GM13976 (cell line): ENCODE results near the gene APRT.

Experiments used
- DNase-seq: peaks from one replicate; pipeline ENCODE4 v3.0.0; 2012; ENCODE audit warnings: low spot score
- in situ Hi-C: fragments of 300-500 bp; cut with MboI; formaldehyde crosslinking; loops from one replicate; pipeline ENCODE4 v1.12.0; 2022; ENCODE audit warnings: low sequenced_read_pairs, mixed read lengths, inconsistent platforms; ENCODE audit not compliant: unreplicated experiment
- TF ChIP-seq, protein P1 (sequence below): IDR thresholded peaks from 2 replicates; pipeline ENCODE4 v1.5.1; 2012; ENCODE audit warnings: borderline replicate concordance, mild to moderate bottlenecking; ENCODE audit not compliant: insufficient read depth; ENCODE audit errors: extremely low read depth, missing control alignments, control extremely low read depth

APRT gene

GRCh38 chr16:88838566-88838965 is 26.8 kb upstream of the APRT start:
- no peak for DNase-seq
- in situ Hi-C loops, result no loop called here
- TF ChIP-seq, protein P1, sequence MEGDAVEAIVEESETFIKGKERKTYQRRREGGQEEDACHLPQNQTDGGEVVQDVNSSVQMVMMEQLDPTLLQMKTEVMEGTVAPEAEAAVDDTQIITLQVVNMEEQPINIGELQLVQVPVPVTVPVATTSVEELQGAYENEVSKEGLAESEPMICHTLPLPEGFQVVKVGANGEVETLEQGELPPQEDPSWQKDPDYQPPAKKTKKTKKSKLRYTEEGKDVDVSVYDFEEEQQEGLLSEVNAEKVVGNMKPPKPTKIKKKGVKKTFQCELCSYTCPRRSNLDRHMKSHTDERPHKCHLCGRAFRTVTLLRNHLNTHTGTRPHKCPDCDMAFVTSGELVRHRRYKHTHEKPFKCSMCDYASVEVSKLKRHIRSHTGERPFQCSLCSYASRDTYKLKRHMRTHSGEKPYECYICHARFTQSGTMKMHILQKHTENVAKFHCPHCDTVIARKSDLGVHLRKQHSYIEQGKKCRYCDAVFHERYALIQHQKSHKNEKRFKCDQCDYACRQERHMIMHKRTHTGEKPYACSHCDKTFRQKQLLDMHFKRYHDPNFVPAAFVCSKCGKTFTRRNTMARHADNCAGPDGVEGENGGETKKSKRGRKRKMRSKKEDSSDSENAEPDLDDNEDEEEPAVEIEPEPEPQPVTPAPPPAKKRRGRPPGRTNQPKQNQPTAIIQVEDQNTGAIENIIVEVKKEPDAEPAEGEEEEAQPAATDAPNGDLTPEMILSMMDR, result no peak

GRCh38 chr16:88837806-88838205 is 26.1 kb upstream of the APRT start:
- DNase-seq, result no peak
- TF ChIP-seq, protein P1, result no peak
- in situ Hi-C loops, result no loop called here

DNA sequence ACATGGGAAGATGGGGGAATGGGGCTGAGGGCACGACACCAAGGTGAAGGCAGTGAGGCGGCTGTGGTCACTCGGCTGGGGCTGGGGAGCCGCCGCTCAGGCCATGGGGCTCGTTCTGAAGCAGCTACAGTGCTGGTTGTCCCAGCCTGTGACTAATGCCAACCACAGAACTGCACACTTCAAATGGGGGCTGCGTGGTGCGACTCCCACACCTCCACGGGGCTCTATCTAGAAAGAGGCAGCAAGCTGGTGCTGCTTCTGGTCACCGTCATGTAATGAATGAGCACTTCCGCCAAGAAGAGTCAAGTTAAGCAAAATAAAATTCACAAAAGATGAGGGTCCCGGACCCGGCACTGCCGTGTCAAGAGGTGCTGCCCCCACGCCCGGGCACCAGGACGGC is 25.1 kb upstream of the APRT start:
- TF ChIP-seq, protein P1, result no peak
- in situ Hi-C loops, result no loop called here
- DNase-seq, result no peak

DNA sequence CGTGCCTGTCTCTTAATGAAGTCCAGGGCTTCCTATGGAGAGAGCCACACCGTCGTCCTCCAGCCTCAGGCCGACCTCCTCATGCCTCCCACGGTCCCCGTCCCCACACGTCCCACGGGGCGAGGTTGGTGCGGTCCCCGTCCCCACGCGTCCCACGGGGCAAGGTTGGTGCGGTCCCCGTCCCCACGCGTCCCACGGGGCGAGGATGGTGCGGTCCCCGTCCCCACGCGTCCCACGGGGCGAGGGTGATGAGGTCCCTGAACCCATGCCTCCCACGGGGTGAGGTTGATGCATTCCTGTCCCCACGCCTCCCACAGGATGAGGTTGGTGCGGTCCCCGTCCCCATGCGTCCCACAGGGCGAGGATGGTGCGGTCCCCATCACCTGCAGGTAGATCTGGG is 24.1 kb upstream of the APRT start:
- TF ChIP-seq, protein P1, result no peak
- no peak for DNase-seq
- in situ Hi-C loops, result no loop called here

DNA sequence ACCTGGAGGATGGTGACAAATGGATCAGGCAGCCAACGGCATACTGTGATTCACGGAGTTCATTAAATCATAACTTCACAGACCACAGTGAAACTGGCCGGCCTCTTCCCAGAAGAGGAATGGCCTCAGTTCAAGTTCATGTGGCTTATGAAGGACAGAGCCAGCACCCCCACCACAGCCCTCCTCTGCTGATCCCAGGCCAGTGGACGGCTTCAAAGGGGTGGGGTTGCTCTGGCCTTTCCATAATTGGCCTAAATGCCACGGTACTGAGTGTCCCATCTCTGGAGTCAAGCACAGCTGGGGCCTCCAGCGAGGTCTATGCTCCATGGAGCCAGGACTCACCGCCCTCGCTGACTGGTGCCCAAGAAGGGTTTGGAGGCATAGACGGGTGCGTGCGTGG is 23.7 kb upstream of the APRT start:
- no peak for DNase-seq
- in situ Hi-C loops, result no loop called here
- TF ChIP-seq, protein P1, result no peak

DNA sequence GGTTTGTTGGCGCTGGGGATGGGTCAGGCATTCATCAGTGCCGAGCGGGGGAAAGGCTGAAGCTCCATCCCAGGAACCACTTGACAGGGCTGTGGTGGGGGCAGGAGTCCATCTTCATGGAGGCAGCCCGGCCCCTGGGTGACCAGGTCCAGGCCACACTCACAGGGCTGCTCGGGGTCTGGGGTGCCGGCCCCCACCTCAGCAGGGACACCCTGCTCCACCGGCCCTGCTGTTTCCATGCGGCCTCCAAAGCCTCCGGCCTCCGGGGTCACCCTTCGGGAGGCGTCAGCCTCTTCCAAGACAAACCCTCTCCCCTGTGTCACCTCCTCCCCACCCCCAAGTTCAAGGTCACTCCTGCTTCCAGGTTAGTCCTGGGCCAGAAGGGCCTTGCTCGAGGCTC is 22.9 kb upstream of the APRT start:
- no peak for DNase-seq
- TF ChIP-seq, protein P1, result no peak
- in situ Hi-C loops, result no loop called here

DNA sequence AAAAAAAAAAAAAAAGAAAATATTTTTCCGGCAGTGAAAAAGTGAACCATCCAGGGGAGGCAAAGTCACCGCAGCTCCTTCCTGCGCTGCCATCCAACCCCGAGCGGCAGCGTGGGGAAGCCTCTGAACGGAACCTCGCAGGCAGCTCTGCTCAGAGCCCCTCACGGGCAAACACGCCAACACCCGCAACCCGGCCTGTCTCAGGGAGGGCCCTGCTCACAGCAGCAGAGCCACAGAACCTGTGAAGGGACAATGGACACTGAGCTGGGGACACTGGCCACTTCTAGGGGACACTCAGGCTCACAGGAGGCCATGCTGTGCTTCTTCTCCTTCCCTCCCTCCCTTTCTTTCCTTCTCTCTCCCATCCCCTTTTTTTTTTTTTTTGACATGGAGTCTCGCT is 21.4 kb upstream of the APRT start:
- DNase-seq, result no peak
- in situ Hi-C loops, result no loop called here
- TF ChIP-seq, protein P1, result no peak
